ENCODE data around the gene TRIO.

The TRIO gene

GRCh38 chr5:14481349-14481748 is 338.2 kb downstream of the TRIO start:
- no peaks in the 10 kb centered on the region for H3K4me1 ChIP-seq (ENCODE audit: control insufficient read depth, insufficient read depth, low read length)
- H3K9me3 ChIP-seq (ENCODE audit: control insufficient read depth, insufficient read depth, low read length) = no peaks in the 10 kb centered on the region
- no peaks in the 10 kb centered on the region for H3K27me3 ChIP-seq (ENCODE audit: control insufficient read depth, insufficient read depth, low read length)
- no CpG with 5 or more reads among the region's 8 CpGs for WGBS (ENCODE audit: insufficient coverage, insufficient read length)
- DNase-seq (ENCODE audit: low read depth, low spot score) = no peak
- H3K36me3 ChIP-seq (ENCODE audit: control insufficient read depth, insufficient read depth, low read length) = peaks cover 12% of the 10 kb centered on the region; the same call in 1 of the 2 replicates
- no peak overlapping the region for H3K4me3 ChIP-seq (ENCODE audit: low read length)
- no peak overlapping the region for H3K27ac ChIP-seq (ENCODE audit: low read length)

- DNase-seq (ENCODE audit: low read depth, low spot score) = no peak
- Histone ChIP-seq H3K27ac (ENCODE audit: low read length) (no peak overlapping the region), H3K27me3 (ENCODE audit: control insufficient read depth, insufficient read depth, low read length) (no peaks in the 10 kb centered on the region), H3K9me3 (ENCODE audit: control insufficient read depth, insufficient read depth, low read length) (no peaks in the 10 kb centered on the region), H3K36me3 (ENCODE audit: control insufficient read depth, insufficient read depth, low read length) (peaks cover 12% of the 10 kb centered on the region; the same call in 1 of the 2 replicates), H3K4me3 (ENCODE audit: low read length) (no peak overlapping the region), H3K4me1 (ENCODE audit: control insufficient read depth, insufficient read depth, low read length) (no peaks in the 10 kb centered on the region)
- no CpG with 5 or more reads among the region's 5 CpGs for whole genome bisulfite sequencing (ENCODE audit: insufficient coverage, insufficient read length)
These were observed 338.9 kb downstream of the TRIO start for GRCh38 chr5:14482085-14482484.

- peaks cover 17% of the 10 kb centered on the region for H3K36me3 ChIP-seq (ENCODE audit: control insufficient read depth, insufficient read depth, low read length)
These were observed 340.5 kb downstream of the TRIO start for GRCh38 chr5:14483504-14484157.

GRCh38 chr5:14486486-14486885 is 343.3 kb downstream of the TRIO start:
- no CpG with 5 or more reads among the region's 5 CpGs for WGBS (ENCODE audit: insufficient coverage, insufficient read length)
- peaks cover 22% of the 10 kb centered on the region for H3K36me3 ChIP-seq (ENCODE audit: control insufficient read depth, insufficient read depth, low read length)
- H3K27ac ChIP-seq (ENCODE audit: low read length) = no peak overlapping the region
- no peaks in the 10 kb centered on the region for H3K27me3 ChIP-seq (ENCODE audit: control insufficient read depth, insufficient read depth, low read length)
- no peaks in the 10 kb centered on the region; the same call in 1 of the 2 replicates for H3K4me1 ChIP-seq (ENCODE audit: control insufficient read depth, insufficient read depth, low read length)
- DNase-seq (ENCODE audit: low read depth, low spot score) = no peak
- no peak overlapping the region for H3K4me3 ChIP-seq (ENCODE audit: low read length)
- H3K9me3 ChIP-seq (ENCODE audit: control insufficient read depth, insufficient read depth, low read length) = no peaks in the 10 kb centered on the region

More at GRCh38 chr5:14483504-14484157, 340.5 kb downstream of the TRIO start:
- no peaks in the 10 kb centered on the region for H3K4me1 ChIP-seq (ENCODE audit: control insufficient read depth, insufficient read depth, low read length)
- no peaks in the 10 kb centered on the region for H3K9me3 ChIP-seq (ENCODE audit: control insufficient read depth, insufficient read depth, low read length)
- no peaks in the 10 kb centered on the region for H3K27me3 ChIP-seq (ENCODE audit: control insufficient read depth, insufficient read depth, low read length)
- no peak for DNase-seq (ENCODE audit: low read depth, low spot score)
- no peak overlapping the region for H3K4me3 ChIP-seq (ENCODE audit: low read length)
- no CpG with 5 or more reads among the region's 16 CpGs for WGBS (ENCODE audit: insufficient coverage, insufficient read length)
- no peak overlapping the region for H3K27ac ChIP-seq (ENCODE audit: low read length)

- Histone ChIP-seq H3K27ac (ENCODE audit: low read length) (no peak overlapping the region), H3K4me3 (ENCODE audit: low read length) (no peak overlapping the region), H3K9me3 (ENCODE audit: control insufficient read depth, insufficient read depth, low read length) (no peaks in the 10 kb centered on the region), H3K4me1 (ENCODE audit: control insufficient read depth, insufficient read depth, low read length) (no peaks in the 10 kb centered on the region; the same call in 1 of the 2 replicates), H3K36me3 (ENCODE audit: control insufficient read depth, insufficient read depth, low read length) (peaks cover 22% of the 10 kb centered on the region), H3K27me3 (ENCODE audit: control insufficient read depth, insufficient read depth, low read length) (no peaks in the 10 kb centered on the region)
- no peak for DNase-seq (ENCODE audit: low read depth, low spot score)
- WGBS (ENCODE audit: insufficient coverage, insufficient read length) = no CpG with 5 or more reads among the region's 62 CpGs
These were observed 344.1 kb downstream of the TRIO start for GRCh38 chr5:14486996-14487896.

- H3K36me3 ChIP-seq (ENCODE audit: control insufficient read depth, insufficient read depth, low read length) = peaks cover 28% of the 10 kb centered on the region
- no CpG with 5 or more reads among the region's 60 CpGs for WGBS (ENCODE audit: insufficient coverage, insufficient read length)
- no peak overlapping the region for H3K4me3 ChIP-seq (ENCODE audit: low read length)
These were observed 344.9 kb downstream of the TRIO start for GRCh38 chr5:14487897-14488570.

GRCh38 chr5:14488709-14489108 is 345.6 kb downstream of the TRIO start:
- Histone ChIP-seq H3K9me3 (ENCODE audit: control insufficient read depth, insufficient read depth, low read length) (no peaks in the 10 kb centered on the region), H3K27me3 (ENCODE audit: control insufficient read depth, insufficient read depth, low read length) (no peaks in the 10 kb centered on the region), H3K4me3 (ENCODE audit: low read length) (no peak overlapping the region), H3K36me3 (ENCODE audit: control insufficient read depth, insufficient read depth, low read length) (peaks cover 23% of the 10 kb centered on the region), H3K27ac (ENCODE audit: low read length) (no peak overlapping the region), H3K4me1 (ENCODE audit: control insufficient read depth, insufficient read depth, low read length) (no peaks in the 10 kb centered on the region; the same call in 1 of the 2 replicates)
- no peak for DNase-seq (ENCODE audit: low read depth, low spot score)
- WGBS (ENCODE audit: insufficient coverage, insufficient read length) = no CpG with 5 or more reads among the region's 11 CpGs

More at GRCh38 chr5:14487897-14488570, 344.9 kb downstream of the TRIO start:
- no peak for DNase-seq (ENCODE audit: low read depth, low spot score)
- no peaks in the 10 kb centered on the region; the same call in 1 of the 2 replicates for H3K4me1 ChIP-seq (ENCODE audit: control insufficient read depth, insufficient read depth, low read length)
- H3K9me3 ChIP-seq (ENCODE audit: control insufficient read depth, insufficient read depth, low read length) = no peaks in the 10 kb centered on the region
- no peaks in the 10 kb centered on the region for H3K27me3 ChIP-seq (ENCODE audit: control insufficient read depth, insufficient read depth, low read length)
- H3K27ac ChIP-seq (ENCODE audit: low read length) = no peak overlapping the region

GRCh38 chr5:14489643-14490042 is 346.5 kb downstream of the TRIO start:
- H3K27me3 ChIP-seq (ENCODE audit: control insufficient read depth, insufficient read depth, low read length) = no peaks in the 10 kb centered on the region
- DNase-seq (ENCODE audit: low read depth, low spot score) = no peak
- no peak overlapping the region for H3K27ac ChIP-seq (ENCODE audit: low read length)
- peaks cover 21% of the 10 kb centered on the region for H3K36me3 ChIP-seq (ENCODE audit: control insufficient read depth, insufficient read depth, low read length)
- no peaks in the 10 kb centered on the region; the same call in 1 of the 2 replicates for H3K4me1 ChIP-seq (ENCODE audit: control insufficient read depth, insufficient read depth, low read length)
- no peak overlapping the region for H3K4me3 ChIP-seq (ENCODE audit: low read length)
- no CpG with 5 or more reads among the region's 5 CpGs for whole genome bisulfite sequencing (ENCODE audit: insufficient coverage, insufficient read length)
- no peaks in the 10 kb centered on the region for H3K9me3 ChIP-seq (ENCODE audit: control insufficient read depth, insufficient read depth, low read length)

GRCh38 chr5:14490309-14490711 is 347.2 kb downstream of the TRIO start:
- Histone ChIP-seq H3K9me3 (ENCODE audit: control insufficient read depth, insufficient read depth, low read length) (no peaks in the 10 kb centered on the region), H3K27me3 (ENCODE audit: control insufficient read depth, insufficient read depth, low read length) (no peaks in the 10 kb centered on the region), H3K4me1 (ENCODE audit: control insufficient read depth, insufficient read depth, low read length) (no peaks in the 10 kb centered on the region; the same call in 1 of the 2 replicates), H3K36me3 (ENCODE audit: control insufficient read depth, insufficient read depth, low read length) (peaks cover 17% of the 10 kb centered on the region), H3K4me3 (ENCODE audit: low read length) (no peak overlapping the region), H3K27ac (ENCODE audit: low read length) (no peak overlapping the region)
- DNase-seq (ENCODE audit: low read depth, low spot score) = no peak
- no CpG with 5 or more reads among the region's 2 CpGs for WGBS (ENCODE audit: insufficient coverage, insufficient read length)
